Retinal pigment epithelial cell (primary cell): ENCODE results near the gene MAPK4.
"Not testable (repeated sequence)": the region's sequence is repeated elsewhere in the genome, so short reads cannot be mapped to it uniquely, and the experiment has no call there.

ENCODE experiments used
- DNase-seq: peaks from one replicate; pipeline ENCODE4 v3.0.0-alpha.2; 2010; ENCODE audit warnings: low read depth
- H3K4me3 ChIP-seq: 2 replicates; pipeline ENCODE4 v1.5.1; 2011; ENCODE audit warnings: mild to moderate bottlenecking, low read length, control low read depth, moderate library complexity
- CTCF ChIP-seq: conservative IDR thresholded peaks from 2 replicates; pipeline ENCODE4 v1.5.1; 2011; ENCODE audit warnings: low read depth, low read length, control low read depth, inconsistent platforms

Gene MAPK4

GRCh38 chr18:50559752-50560680 lies at the start of gene MAPK4:
TSS of gene MAPK4 (plus strand) at chr18:50560087. CDS start at chr18:50663959, 103,872 bp downstream.
- peak within 1 kb of the TSS; percentile 47 for H3K4me3 ChIP-seq
- TF ChIP-seq CTCF = no peak
- DNase-seq = no peak

GRCh38 chr18:50517277-50517676 lies 42.6 kb upstream of the MAPK4 start:
- not testable (repeated sequence) for H3K4me3 ChIP-seq, DNase-seq

- H3K4me3 ChIP-seq = no peak overlapping the region
- no peak for DNase-seq
- no peak for TF ChIP-seq CTCF
Measured at GRCh38 chr18:50518787-50519546, 40.9 kb upstream of the MAPK4 start.

GRCh38 chr18:50523165-50523564 lies 36.7 kb upstream of the MAPK4 start:
- no peak overlapping the region for H3K4me3 ChIP-seq
- TF ChIP-seq CTCF = no peak
- no peak for DNase-seq

GRCh38 chr18:50527636-50528307 lies 32.1 kb upstream of the MAPK4 start:
- no peak for DNase-seq
- TF ChIP-seq CTCF = no peak
- H3K4me3 ChIP-seq = no peak overlapping the region

- no peak overlapping the region for H3K4me3 ChIP-seq
- DNase-seq = no peak
- no peak for TF ChIP-seq CTCF
Measured at GRCh38 chr18:50528806-50529205, 31.1 kb upstream of the MAPK4 start.

- H3K4me3 ChIP-seq, DNase-seq: not testable (repeated sequence)
Measured at GRCh38 chr18:50533822-50534221, 26.1 kb upstream of the MAPK4 start.

GRCh38 chr18:50544476-50544875 lies 15.4 kb upstream of the MAPK4 start:
- H3K4me3 ChIP-seq, DNase-seq: not testable (repeated sequence)
